GM13977 (cell line): Measurements from ENCODE around the gene BIVM.

Source experiments
- DNase-seq: peaks from one replicate; pipeline ENCODE4 v3.0.0; 2012; ENCODE audit warnings: low spot score
- CTCF ChIP-seq: IDR thresholded peaks from 2 replicates; pipeline ENCODE4 v1.5.1; 2012; ENCODE audit warnings: mild to moderate bottlenecking, control low read depth; ENCODE audit not compliant: insufficient read depth; ENCODE audit errors: extremely low read depth, missing control alignments
- in situ Hi-C: fragments of 300-500 bp; cut with MboI; formaldehyde crosslinking; loops from one replicate; pipeline ENCODE4 v1.12.0; 2022; ENCODE audit warnings: low sequenced_read_pairs, low pct_unique_long_range_greater_than_20kb, mixed read lengths, inconsistent platforms; ENCODE audit not compliant: unreplicated experiment

Gene BIVM

GRCh38 chr13:102817241-102817640 lies 18.3 kb downstream of the BIVM start:
- in situ Hi-C loops = no loop called here
- TF ChIP-seq CTCF = no peak
- no peak for DNase-seq

- TF ChIP-seq CTCF = no peak
- in situ Hi-C loops = no loop called here
- no peak for DNase-seq
Observed at GRCh38 chr13:102817907-102818306, 19.0 kb downstream of the BIVM start.

- no peak for TF ChIP-seq CTCF
- in situ Hi-C loops = no loop called here
- no peak for DNase-seq
Observed at GRCh38 chr13:102825400-102825799, 26.5 kb downstream of the BIVM start.

GRCh38 chr13:102825921-102826706 lies 27.2 kb downstream of the BIVM start:
- in situ Hi-C loops = no loop called here
- no peak for TF ChIP-seq CTCF
- no peak for DNase-seq

GRCh38 chr13:102830646-102831045 lies 31.7 kb downstream of the BIVM start:
- no peak for DNase-seq
- no peak for TF ChIP-seq CTCF

GRCh38 chr13:102836471-102836870 lies 37.6 kb downstream of the BIVM start:
- in situ Hi-C loops = no loop called here
- no peak for DNase-seq
- TF ChIP-seq CTCF = no peak

More at GRCh38 chr13:102830646-102831045, 31.7 kb downstream of the BIVM start:
- in situ Hi-C loops = no loop called here

- DNase-seq = no peak
- TF ChIP-seq CTCF = no peak
- in situ Hi-C loops = no loop called here
Observed at GRCh38 chr13:102838273-102838672, 39.4 kb downstream of the BIVM start.
